Activated T-cell treated with anti-CD3 and anti-CD28 coated beads, Interleukin-2, amount 50 U/mL, for 72 hours (primary cell): Measurements from ENCODE around the gene ELMO1. TPM values are rescaled to one million over a fixed set of nuclear protein-coding genes. Genes with fewer than 3 reads are reported as not detected.

Experiments used
- ATAC-seq, 2 donors: fragments of 150-1000 bp; cut with Tn5 transposase; replicated peaks in 1 of 2; 2 replicates each; pipeline ENCODE4 v1.10.0; 2021; ENCODE audit warnings: moderate library complexity in 2 of 2, mild to moderate bottlenecking in 1 of 2
- DNase-seq, 2 donors: peaks; one replicate each; pipeline ENCODE4 v3.0.0; 2021 to 2022; ENCODE audit warnings: mixed read lengths in 1 of 2
- H3K27ac Mint-ChIP-seq: one replicate; pipeline ENCODE4 v1.8.0; 2022; ENCODE audit warnings: mild to moderate bottlenecking, moderate library complexity, mixed read lengths
- H3K27me3 Mint-ChIP-seq: one replicate; pipeline ENCODE4 v1.8.0; 2022; ENCODE audit warnings: low read depth, mixed read lengths
- H3K36me3 Mint-ChIP-seq, 2 donors: one replicate each; pipeline ENCODE4 v1.8.0; 2022; ENCODE audit warnings: mixed read lengths in 2 of 2, mild to moderate bottlenecking in 1 of 2; ENCODE audit not compliant: insufficient read depth in 2 of 2
- H3K4me1 Mint-ChIP-seq: one replicate; pipeline ENCODE4 v1.8.0; 2022; ENCODE audit warnings: low read depth, mixed read lengths
- H3K4me3 Mint-ChIP-seq, 2 donors: one replicate each; pipeline ENCODE4 v1.8.0; 2022; ENCODE audit warnings: mild to moderate bottlenecking in 2 of 2, mixed read lengths in 2 of 2, moderate library complexity in 2 of 2
- H3K9me3 Mint-ChIP-seq, 2 donors: one replicate each; pipeline ENCODE4 v1.8.0; 2022; ENCODE audit warnings: mixed read lengths in 2 of 2
- total RNA-seq, 2 donors: library from RNA; stranded (reverse); gene quantifications; one replicate each; pipeline ENCODE4 v1.2.3, GENCODE V29; 2022

The ELMO1 gene
- total RNA-seq, 2 donors from 2014 or later = 97.2 to 113 TPM

DNA sequence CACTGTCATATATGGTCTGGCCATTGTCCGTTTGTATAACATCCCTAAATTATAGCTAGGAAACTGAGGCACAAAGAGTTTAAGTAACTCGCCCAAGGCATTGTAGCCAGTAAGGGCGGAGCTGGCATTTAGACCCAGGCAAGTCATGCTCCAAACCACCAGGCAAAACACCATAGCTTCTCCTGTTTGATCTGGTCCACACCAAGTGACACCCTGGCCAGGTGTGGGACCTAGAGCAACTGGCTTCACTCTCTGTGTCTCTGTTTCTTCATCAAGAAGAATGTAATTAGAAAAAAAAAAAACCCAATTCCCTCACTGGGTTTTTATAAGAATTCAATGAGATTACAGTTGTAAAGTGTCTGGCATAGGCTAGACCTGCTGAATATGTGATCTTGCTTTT lies 639.2 kb downstream of the ELMO1 start:
- no peak overlapping the region for H3K4me3 Mint-ChIP-seq
- H3K9me3 Mint-ChIP-seq = peaks cover 0 to 3% of the 10 kb centered on the region in 2 donors
- peaks cover 19% of the 10 kb centered on the region for H3K4me1 Mint-ChIP-seq
- no peak for ATAC-seq
- DNase-seq = no peak
- no peak overlapping the region for H3K27ac Mint-ChIP-seq
- H3K27me3 Mint-ChIP-seq = no peaks in the 10 kb centered on the region
- no peaks in the 10 kb centered on the region for H3K36me3 Mint-ChIP-seq

GRCh38 chr7:36809086-36809485 lies 639.6 kb downstream of the ELMO1 start:
- no peak overlapping the region for H3K4me3 Mint-ChIP-seq
- H3K9me3 Mint-ChIP-seq = peaks cover 0 to 3% of the 10 kb centered on the region in 2 donors
- peaks cover 19% of the 10 kb centered on the region for H3K4me1 Mint-ChIP-seq
- H3K27me3 Mint-ChIP-seq = no peaks in the 10 kb centered on the region
- DNase-seq (no peak), ATAC-seq (no peak)
- no peak overlapping the region for H3K27ac Mint-ChIP-seq
- H3K36me3 Mint-ChIP-seq = no peaks in the 10 kb centered on the region

DNA sequence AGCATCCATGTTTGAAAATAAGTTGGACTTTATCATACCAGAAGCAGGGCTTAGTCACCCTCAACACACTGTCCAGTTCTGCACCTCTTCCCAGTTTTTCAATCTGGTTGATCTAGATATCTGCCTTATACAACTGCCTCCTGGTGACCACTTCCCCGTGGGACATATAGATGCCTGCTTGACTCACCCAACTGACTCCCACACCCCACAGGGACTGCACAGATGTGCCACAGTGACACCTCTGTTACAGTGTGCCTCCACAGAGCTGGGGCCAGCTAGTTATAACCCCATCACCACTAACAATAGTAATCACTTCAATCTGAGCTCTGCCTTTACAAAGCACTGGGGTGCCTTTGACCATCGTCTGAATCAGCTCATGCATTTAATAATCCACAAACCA lies 641.8 kb downstream of the ELMO1 start:
- Mint-ChIP-seq H3K4me1 (peaks cover 19% of the 10 kb centered on the region), H3K9me3 (peaks cover 0 to 3% of the 10 kb centered on the region in 2 donors), H3K27ac (no peak overlapping the region), H3K4me3 (no peak overlapping the region), H3K36me3 (no peaks in the 10 kb centered on the region), H3K27me3 (no peaks in the 10 kb centered on the region)
- peak; percentile 18 to 19 for DNase-seq
- peak; percentile 74 to 91 for ATAC-seq

Other genes starting within 250 kb of the ELMO1 start
- gene GPR141, start 234.9 kb upstream of the ELMO1 start, total RNA-seq = not detected